Cerebellar nuclear complex (tissue), 1 donor: Measurements from ENCODE around the gene GALNT12.

Source experiments
- DNase-seq, 2 experiments: peaks; one replicate each; lab custom pipeline; 2025; lab: John Stamatoyannopoulos, UW

GALNT12 gene

GRCh38 chr9:98783518-98784226 lies 23.8 kb upstream of the GALNT12 start:
- DNase-seq, result no peak

GRCh38 chr9:98784831-98785806 lies 22.4 kb upstream of the GALNT12 start:
- no peak for DNase-seq

GRCh38 chr9:98786750-98787510 lies 20.5 kb upstream of the GALNT12 start:
- DNase-seq, result no peak

- no peak for DNase-seq
Measured at GRCh38 chr9:98787766-98788335, 19.6 kb upstream of the GALNT12 start.

- DNase-seq, result no peak
Measured at GRCh38 chr9:98789483-98790133, 17.9 kb upstream of the GALNT12 start.

- DNase-seq, result peak in 1 of 2 experiments; percentile 14
Measured at GRCh38 chr9:98790134-98790841, 17.2 kb upstream of the GALNT12 start.

GRCh38 chr9:98790842-98791607 lies 16.4 kb upstream of the GALNT12 start:
- peak in 1 of 2 experiments; percentile 54 for DNase-seq

- no peak for DNase-seq
Measured at GRCh38 chr9:98791608-98792490, 15.6 kb upstream of the GALNT12 start.

GRCh38 chr9:98793031-98793430 lies 14.4 kb upstream of the GALNT12 start:
- DNase-seq, result no peak

- DNase-seq, result no peak
Measured at GRCh38 chr9:98794802-98795201, 12.7 kb upstream of the GALNT12 start.

GRCh38 chr9:98795295-98795955 lies 12.0 kb upstream of the GALNT12 start:
- DNase-seq, result no peak

- DNase-seq, result no peak
Measured at GRCh38 chr9:98795970-98796363, 11.5 kb upstream of the GALNT12 start.

GRCh38 chr9:98796364-98797101 lies 10.9 kb upstream of the GALNT12 start, which contains the start of gene ANKS6:
Gene ANKS6, minus strand, starts transcription at chr9:98796555. Its CDS starts 64 bp downstream, at chr9:98796491.
- no peak for DNase-seq

GRCh38 chr9:98797491-98797890 lies 10.0 kb upstream of the GALNT12 start:
- DNase-seq, result no peak

- no peak for DNase-seq
Measured at GRCh38 chr9:98798254-98798653, 9.2 kb upstream of the GALNT12 start.

- peak; percentile 15 to 71 for DNase-seq
Measured at GRCh38 chr9:98801561-98801960, 5.9 kb upstream of the GALNT12 start.

GRCh38 chr9:98801969-98802371 lies 5.5 kb upstream of the GALNT12 start:
- DNase-seq, result peak in 1 of 2 experiments; percentile 52
